NOMO-1 treated with DMSO at 0.1 percent for 48 hours (cell line): Measurements from ENCODE around the gene IFNGR1.

Experiments
- DNase-seq: peaks from one replicate; lab custom pipeline; 2025; ENCODE audit not compliant: unreplicated experiment; lab: John Stamatoyannopoulos, UW

The IFNGR1 gene

DNA sequence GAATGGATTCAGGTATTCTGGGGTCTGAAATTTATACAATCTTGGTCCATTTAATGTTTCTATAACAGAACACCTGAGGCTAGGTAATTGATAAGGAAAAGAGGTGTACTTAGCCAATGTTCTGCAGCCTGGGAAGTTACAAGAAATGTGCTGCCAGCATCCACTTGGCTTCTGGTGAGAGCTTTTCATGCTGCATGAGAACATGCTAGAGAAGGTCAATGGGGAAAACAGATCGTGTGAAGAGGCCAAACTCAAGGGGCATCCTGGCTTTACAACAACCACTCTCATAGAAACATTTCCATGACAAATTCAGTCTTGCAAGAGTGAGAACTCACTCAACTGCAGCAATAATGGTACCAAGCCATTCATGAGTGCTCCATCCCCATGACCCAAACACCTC, 62.5 kb downstream of the IFNGR1 start:
- DNase-seq: no peak

DNA sequence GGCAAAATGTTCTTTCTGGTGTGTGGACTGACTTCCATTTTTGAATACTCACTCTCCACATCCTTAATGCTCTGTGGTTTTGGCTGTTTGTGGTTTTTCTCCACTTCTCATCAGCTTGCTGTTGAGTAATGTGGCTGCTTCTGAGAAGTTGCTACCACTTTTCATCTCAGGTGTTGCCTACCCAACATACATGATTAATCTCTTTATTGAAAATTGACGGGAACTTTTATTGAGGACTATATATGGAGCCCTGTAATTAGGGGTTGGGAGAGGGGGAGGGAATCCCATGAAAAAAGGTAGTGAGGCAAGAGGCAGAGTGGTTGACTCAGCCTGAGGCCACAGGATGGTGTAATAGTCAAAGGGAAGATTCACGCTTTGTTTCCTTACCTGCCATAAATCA, 63.4 kb downstream of the IFNGR1 start:
- peak; percentile 94 for DNase-seq

DNA sequence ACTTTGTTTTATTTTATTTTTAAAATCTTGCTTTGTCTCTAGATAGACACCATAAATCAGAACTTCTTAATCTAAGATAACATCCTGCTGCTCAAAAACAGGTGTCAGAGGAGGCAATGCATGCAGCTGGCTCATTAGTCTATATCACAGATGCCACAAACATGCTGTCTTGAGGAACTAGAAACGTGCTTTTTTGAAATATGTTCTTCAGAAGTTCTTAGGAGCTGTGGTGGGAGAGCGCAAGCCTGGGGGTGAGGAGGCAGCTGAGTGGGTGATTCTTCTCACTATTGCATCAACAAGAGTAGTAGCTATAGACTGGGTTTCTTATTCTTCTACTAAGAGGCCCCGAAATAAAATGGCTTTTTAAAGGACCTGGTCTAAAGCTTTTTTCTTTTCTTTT, 69.1 kb downstream of the IFNGR1 start:
- peak; percentile 71 for DNase-seq

DNA sequence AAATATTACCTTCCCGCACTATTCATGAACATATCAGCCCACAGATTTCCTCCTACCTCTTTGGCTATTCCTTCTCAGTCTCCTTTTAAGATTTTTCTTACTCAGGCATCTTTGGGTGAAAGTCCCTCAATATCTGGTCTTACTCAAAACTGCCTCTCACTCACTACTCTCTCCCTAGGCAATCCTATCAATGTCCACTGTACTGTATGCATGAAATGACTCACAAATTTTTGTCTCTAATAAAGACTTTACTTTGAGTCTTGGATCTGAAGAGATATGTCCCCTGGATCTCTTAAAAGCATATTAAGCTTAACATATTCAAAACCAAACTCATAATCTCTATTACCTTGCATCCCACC, 70.2 kb downstream of the IFNGR1 start:
- DNase-seq: no peak

DNA sequence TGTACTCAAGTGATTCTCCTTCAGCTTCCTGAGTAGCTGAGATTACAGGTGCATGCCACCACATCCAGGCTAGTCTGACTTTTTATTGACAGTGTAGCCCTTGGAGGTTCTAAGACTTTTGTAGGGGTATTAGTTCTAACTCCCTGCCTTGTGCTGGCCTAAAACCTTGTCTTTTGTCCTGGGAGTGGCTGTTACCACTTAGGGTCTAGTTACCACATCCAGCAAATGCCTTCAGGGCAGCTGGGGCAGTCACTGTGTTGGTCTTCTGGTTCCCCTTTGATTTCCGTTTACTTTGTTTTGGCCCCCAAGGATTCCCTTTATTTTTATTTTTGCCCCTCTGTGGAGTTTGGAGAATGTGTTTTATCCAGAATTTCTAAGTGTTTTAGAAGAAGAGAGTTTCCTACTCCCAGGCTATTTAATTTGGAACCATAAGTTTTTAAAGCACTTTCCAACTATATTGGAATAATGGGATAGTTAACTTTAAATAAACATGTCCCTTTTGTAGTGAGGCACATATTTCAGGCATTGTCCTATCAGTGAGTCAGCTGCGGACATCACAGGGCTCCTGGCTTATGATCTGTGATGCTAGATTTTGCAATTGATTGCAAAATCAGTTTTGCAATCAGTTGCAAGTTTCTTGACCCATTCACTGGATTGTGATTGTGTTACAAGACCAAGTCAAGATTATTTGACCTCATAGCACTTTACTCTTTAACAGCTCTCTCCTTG, 70.7 kb downstream of the IFNGR1 start:
- peak; percentile 84 for DNase-seq
